Karpas-422 (cell line): ENCODE results near the gene FAM47E. TPM values are rescaled to one million over a fixed set of nuclear protein-coding genes. Genes with fewer than 3 reads are reported as not detected.

ENCODE experiments used
- DNase-seq: peaks from one replicate; pipeline ENCODE4 v3.0.0-alpha.2; 2015
- H2AFZ ChIP-seq: fragments of 200-600 bp; sonication (generic); 2 replicates; pipeline ENCODE4 v1.6.1; 2014; ENCODE audit warnings: antibody characterized with exemption, low read length, mixed read lengths
- H3K27ac ChIP-seq: fragments of 200-600 bp; sonication (generic); 2 replicates; pipeline ENCODE4 v1.5.1; 2014; ENCODE audit warnings: mild to moderate bottlenecking, low read length, moderate library complexity
- H3K27me3 ChIP-seq: fragments of 200-600 bp; sonication (generic); 2 replicates; pipeline ENCODE4 v1.6.1; 2014; ENCODE audit warnings: low read length, mixed read lengths
- H3K36me3 ChIP-seq: fragments of 200-600 bp; sonication (generic); 2 replicates; pipeline ENCODE4 v1.6.1; 2014; ENCODE audit warnings: low read length, mixed read lengths; ENCODE audit not compliant: insufficient read depth
- H3K4me1 ChIP-seq: fragments of 200-600 bp; sonication (generic); 2 replicates; pipeline ENCODE4 v1.6.1; 2014; ENCODE audit warnings: mild to moderate bottlenecking, low read length, mixed read lengths
- H3K4me2 ChIP-seq: fragments of 200-600 bp; sonication (generic); 2 replicates; pipeline ENCODE4 v1.6.1; 2014; ENCODE audit warnings: low read length, low read depth, mild to moderate bottlenecking; ENCODE audit not compliant: poor library complexity, severe bottlenecking
- H3K4me3 ChIP-seq: fragments of 200-600 bp; sonication (generic); 2 replicates; pipeline ENCODE4 v1.5.1; 2014; ENCODE audit warnings: mild to moderate bottlenecking, antibody characterized with exemption, low read length, mixed read lengths
- H3K79me2 ChIP-seq: fragments of 200-600 bp; sonication (generic); 2 replicates; pipeline ENCODE4 v1.6.1; 2014; ENCODE audit warnings: mild to moderate bottlenecking, low read length, mixed read lengths
- H3K9ac ChIP-seq: fragments of 200-600 bp; sonication (generic); 2 replicates; pipeline ENCODE4 v1.6.0; 2014; ENCODE audit warnings: low read length
- H3K9me2 ChIP-seq: fragments of 200-600 bp; sonication (generic), shearing (Covaris generic); replicated peaks from 2 replicates; pipeline ENCODE4 v1.6.0; 2014; ENCODE audit warnings: mild to moderate bottlenecking, low read length, moderate library complexity; ENCODE audit not compliant: insufficient read depth
- H3K9me3 ChIP-seq: fragments of 300-700, 200-600 bp; sonication (generic); 2 replicates; pipeline ENCODE4 v1.6.1; 2014; ENCODE audit warnings: low read length, mixed read lengths
- H4K20me1 ChIP-seq: fragments of 200-600 bp; sonication (generic); 2 replicates; pipeline ENCODE4 v1.6.1; 2014; ENCODE audit warnings: mild to moderate bottlenecking, antibody characterized with exemption, low read length, low read depth; ENCODE audit not compliant: insufficient read depth
- total RNA-seq: library from RNA; depleted of rRNA; stranded (reverse); fragments of >200 nt; shearing (Covaris generic); gene quantifications from 2 replicates; pipeline ENCODE4 v1.2.3, GENCODE V29; 2014; ENCODE audit warnings: low replicate concordance

The FAM47E gene
- total RNA-seq, 1 experiment from 2014 or later, result not detected

GRCh38 chr4:76216524-76216923 lies 35.0 kb upstream of the FAM47E start:
- DNase-seq, result no peak
- Histone ChIP-seq H3K4me3 (no peak overlapping the region), H3K79me2 (no peaks in the 10 kb centered on the region), H2AFZ (no peak overlapping the region), H3K9me3 (no peaks in the 10 kb centered on the region), H3K4me2 (no peak overlapping the region), H3K4me1 (peaks cover 20% of the 10 kb centered on the region), H3K27me3 (no peaks in the 10 kb centered on the region), H3K9ac (no peak overlapping the region), H3K36me3 (no peaks in the 10 kb centered on the region), H3K27ac (no peak overlapping the region), H4K20me1 (no peaks in the 10 kb centered on the region), H3K9me2 (no peaks in the 10 kb centered on the region)

DNA sequence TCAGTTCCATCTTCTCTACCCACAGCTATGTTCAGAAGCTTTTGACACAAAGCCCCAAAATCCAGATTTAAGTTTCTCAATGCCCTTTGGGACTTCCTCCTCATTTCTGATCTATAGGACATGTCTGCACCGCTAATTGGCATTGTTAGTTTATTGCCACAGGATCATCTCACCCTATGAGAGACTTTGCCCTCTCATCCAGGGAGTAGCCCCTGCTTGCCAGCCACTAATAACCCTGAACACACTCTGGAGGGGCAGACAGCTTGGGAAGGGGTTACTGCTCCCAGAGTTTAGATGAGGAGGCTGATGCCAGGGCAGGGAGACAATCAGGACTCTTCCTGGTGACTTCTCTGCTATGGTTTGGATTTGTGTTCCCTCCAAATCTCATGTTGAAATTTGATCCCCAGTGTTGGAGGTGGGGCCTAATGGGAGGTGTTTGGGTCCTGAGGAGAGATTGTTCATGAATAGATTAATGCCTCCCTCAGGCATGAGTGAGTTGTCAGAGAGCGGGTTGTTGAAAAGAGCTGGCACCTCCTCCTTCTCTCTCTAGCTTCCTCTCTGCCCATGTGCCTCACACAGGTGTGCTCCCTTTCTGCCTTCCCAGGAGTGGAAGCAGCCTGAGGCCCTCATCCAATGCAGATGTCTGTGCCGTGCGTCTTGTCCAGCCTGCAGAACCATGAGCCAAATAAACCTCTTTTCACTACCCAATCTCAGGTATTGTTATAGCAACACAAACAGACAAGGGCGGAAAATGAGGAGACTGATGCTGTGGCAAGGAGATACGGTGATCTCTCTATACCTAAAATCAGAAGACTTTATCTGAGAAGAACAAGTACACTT lies 34.3 kb upstream of the FAM47E start:
- Histone ChIP-seq H3K4me3 (no peak overlapping the region), H2AFZ (no peak overlapping the region), H4K20me1 (no peaks in the 10 kb centered on the region), H3K9me2 (no peaks in the 10 kb centered on the region), H3K79me2 (no peaks in the 10 kb centered on the region), H3K4me2 (no peak overlapping the region), H3K9ac (no peak overlapping the region), H3K27me3 (no peaks in the 10 kb centered on the region), H3K4me1 (peaks cover 20% of the 10 kb centered on the region), H3K36me3 (no peaks in the 10 kb centered on the region), H3K9me3 (no peaks in the 10 kb centered on the region), H3K27ac (no peak overlapping the region)
- DNase-seq, result no peak

GRCh38 chr4:76219299-76220055 lies 32.0 kb upstream of the FAM47E start:
- H3K27me3 ChIP-seq, result no peaks in the 10 kb centered on the region
- no peaks in the 10 kb centered on the region for H3K79me2 ChIP-seq
- H3K27ac ChIP-seq, result no peak overlapping the region
- no peaks in the 10 kb centered on the region for H3K9me3 ChIP-seq
- H3K9me2 ChIP-seq, result no peaks in the 10 kb centered on the region
- peaks cover 7% of the 10 kb centered on the region for H3K4me1 ChIP-seq
- H3K4me2 ChIP-seq, result no peak overlapping the region
- no peak overlapping the region for H3K4me3 ChIP-seq
- DNase-seq, result no peak
- H2AFZ ChIP-seq, result no peak overlapping the region
- H4K20me1 ChIP-seq, result no peaks in the 10 kb centered on the region
- H3K9ac ChIP-seq, result no peak overlapping the region
- H3K36me3 ChIP-seq, result no peaks in the 10 kb centered on the region

GRCh38 chr4:76224171-76224570 lies 27.4 kb upstream of the FAM47E start:
- H2AFZ ChIP-seq, result no peak overlapping the region

DNA sequence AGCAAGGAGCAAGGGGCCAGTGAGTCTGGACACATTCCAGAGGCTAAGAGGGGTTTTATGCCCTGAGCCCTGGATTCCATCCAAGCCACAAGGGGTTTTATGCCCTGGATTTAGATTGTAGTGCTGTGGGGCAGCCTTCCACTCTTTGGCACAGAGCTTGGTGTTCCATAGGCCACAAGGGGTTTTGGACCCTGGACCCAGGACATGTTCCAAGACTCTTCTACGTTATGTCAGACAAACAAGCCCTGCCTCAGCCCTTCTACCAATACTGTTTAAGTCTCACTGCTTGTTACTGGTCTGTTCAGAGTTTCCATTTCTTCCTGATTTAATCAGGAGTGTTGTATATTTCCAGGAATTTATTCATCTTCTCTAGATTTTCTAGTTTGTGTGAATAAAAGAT lies 25.1 kb upstream of the FAM47E start:
- Histone ChIP-seq H3K4me2 (no peak overlapping the region), H3K9me3 (no peaks in the 10 kb centered on the region), H3K9me2 (no peaks in the 10 kb centered on the region), H4K20me1 (no peaks in the 10 kb centered on the region), H3K36me3 (no peaks in the 10 kb centered on the region), H3K9ac (no peak overlapping the region), H3K27ac (no peak overlapping the region), H3K4me3 (no peak overlapping the region), H3K27me3 (no peaks in the 10 kb centered on the region), H2AFZ (no peak overlapping the region), H3K4me1 (no peaks in the 10 kb centered on the region), H3K79me2 (no peaks in the 10 kb centered on the region)
- no peak for DNase-seq

More at GRCh38 chr4:76224171-76224570, 27.4 kb upstream of the FAM47E start:
- H3K9me2 ChIP-seq, result no peaks in the 10 kb centered on the region
- no peak for DNase-seq
- no peaks in the 10 kb centered on the region for H3K79me2 ChIP-seq
- no peak overlapping the region for H3K4me2 ChIP-seq
- H3K4me3 ChIP-seq, result no peak overlapping the region
- H3K9me3 ChIP-seq, result no peaks in the 10 kb centered on the region
- no peaks in the 10 kb centered on the region for H3K36me3 ChIP-seq
- H3K9ac ChIP-seq, result no peak overlapping the region
- H3K27me3 ChIP-seq, result no peaks in the 10 kb centered on the region
- H3K4me1 ChIP-seq, result no peaks in the 10 kb centered on the region
- H3K27ac ChIP-seq, result no peak overlapping the region
- H4K20me1 ChIP-seq, result no peaks in the 10 kb centered on the region

- no peaks in the 10 kb centered on the region for H3K36me3 ChIP-seq
- no peak overlapping the region for H3K4me2 ChIP-seq
- no peak overlapping the region for H2AFZ ChIP-seq
- H3K4me3 ChIP-seq, result no peak overlapping the region
- H3K9ac ChIP-seq, result no peak overlapping the region
- H3K27ac ChIP-seq, result no peak overlapping the region
- no peaks in the 10 kb centered on the region for H3K27me3 ChIP-seq
- DNase-seq, result no peak
- no peaks in the 10 kb centered on the region for H3K9me2 ChIP-seq
- no peaks in the 10 kb centered on the region for H4K20me1 ChIP-seq
- H3K79me2 ChIP-seq, result no peaks in the 10 kb centered on the region
- H3K4me1 ChIP-seq, result no peaks in the 10 kb centered on the region
- no peaks in the 10 kb centered on the region for H3K9me3 ChIP-seq
These were observed 18.8 kb upstream of the FAM47E start for GRCh38 chr4:76232681-76233080.

DNA sequence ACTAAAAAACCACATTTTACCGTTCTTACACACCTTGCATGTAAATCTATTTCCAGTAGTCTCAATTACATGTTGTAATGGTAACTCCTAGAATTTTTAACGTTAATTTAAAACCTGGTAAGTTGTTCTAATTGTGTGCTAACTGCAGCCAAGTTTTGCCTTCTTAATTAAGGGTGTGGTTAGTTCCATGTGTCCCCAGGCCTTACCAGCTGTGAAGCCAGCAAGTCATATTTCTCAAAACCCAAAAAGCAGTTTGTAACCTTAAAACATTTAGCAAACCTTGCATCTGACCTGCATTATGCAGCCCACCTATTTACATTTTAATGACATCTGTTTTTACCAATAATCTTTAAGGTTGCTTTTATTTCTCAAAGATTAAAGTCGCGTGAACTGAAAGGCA lies 18.4 kb upstream of the FAM47E start:
- no peaks in the 10 kb centered on the region for H3K36me3 ChIP-seq
- H3K79me2 ChIP-seq, result no peaks in the 10 kb centered on the region
- H3K4me2 ChIP-seq, result no peak overlapping the region
- H3K9ac ChIP-seq, result no peak overlapping the region
- H3K4me3 ChIP-seq, result no peak overlapping the region
- no peaks in the 10 kb centered on the region for H4K20me1 ChIP-seq
- H2AFZ ChIP-seq, result no peak overlapping the region
- no peaks in the 10 kb centered on the region for H3K9me3 ChIP-seq
- H3K27me3 ChIP-seq, result no peaks in the 10 kb centered on the region
- DNase-seq, result no peak
- no peaks in the 10 kb centered on the region for H3K9me2 ChIP-seq
- H3K4me1 ChIP-seq, result no peaks in the 10 kb centered on the region
- H3K27ac ChIP-seq, result no peak overlapping the region

DNA sequence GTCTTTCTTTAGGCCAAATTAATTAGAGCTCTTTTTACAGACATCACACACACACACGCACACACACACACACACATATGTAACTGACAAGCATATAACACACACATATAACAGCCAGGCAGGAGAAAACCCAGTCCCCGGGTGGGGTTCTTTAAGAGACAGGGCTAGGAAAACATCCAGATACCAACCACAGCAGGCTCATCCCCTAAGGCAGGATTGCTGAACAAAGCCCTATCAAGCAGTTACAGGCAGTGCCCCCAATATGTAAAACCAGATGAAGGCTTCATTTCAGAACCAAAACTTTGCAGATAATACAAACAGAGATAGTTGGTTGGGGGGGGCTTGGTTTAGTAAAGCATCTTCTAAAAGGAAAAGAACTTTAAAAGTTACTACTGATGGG lies 18.0 kb upstream of the FAM47E start:
- Histone ChIP-seq H3K27me3 (no peaks in the 10 kb centered on the region), H3K4me2 (no peak overlapping the region), H4K20me1 (no peaks in the 10 kb centered on the region), H3K27ac (no peak overlapping the region), H3K4me1 (no peaks in the 10 kb centered on the region), H3K9ac (no peak overlapping the region), H3K36me3 (no peaks in the 10 kb centered on the region), H3K4me3 (no peak overlapping the region), H3K79me2 (no peaks in the 10 kb centered on the region), H3K9me3 (no peaks in the 10 kb centered on the region), H3K9me2 (no peaks in the 10 kb centered on the region), H2AFZ (no peak overlapping the region)
- DNase-seq, result no peak
